Memory B cell (primary cell): ENCODE measurements around the gene PCDH10.

Source experiments
- ATAC-seq: fragments of 150-1000 bp; cut with Tn5 transposase; 2 replicates; pipeline ENCODE4 v1.10.0; 2021; ENCODE audit warnings: low read depth, mild to moderate bottlenecking, moderate library complexity
- DNase-seq, 2 donors: peaks; one replicate each; pipeline ENCODE4 v3.0.0; 2022; ENCODE audit warnings: low spot score in 2 of 2
- H3K27ac Mint-ChIP-seq: one replicate; pipeline ENCODE4 v1.8.0; 2022; ENCODE audit warnings: mild to moderate bottlenecking, moderate library complexity, mixed read lengths
- H3K27me3 Mint-ChIP-seq: one replicate; pipeline ENCODE4 v1.8.0; 2022; ENCODE audit warnings: mixed read lengths
- H3K36me3 Mint-ChIP-seq: one replicate; pipeline ENCODE4 v1.8.0; 2022; ENCODE audit warnings: mild to moderate bottlenecking, mixed read lengths
- H3K4me1 Mint-ChIP-seq: one replicate; pipeline ENCODE4 v1.8.0; 2022; ENCODE audit warnings: mixed read lengths
- H3K4me3 Mint-ChIP-seq: one replicate; pipeline ENCODE4 v1.8.0; 2022; ENCODE audit warnings: mild to moderate bottlenecking, moderate library complexity, mixed read lengths
- H3K9me3 Mint-ChIP-seq: one replicate; pipeline ENCODE4 v1.8.0; 2022; ENCODE audit warnings: mixed read lengths

PCDH10 gene

DNA sequence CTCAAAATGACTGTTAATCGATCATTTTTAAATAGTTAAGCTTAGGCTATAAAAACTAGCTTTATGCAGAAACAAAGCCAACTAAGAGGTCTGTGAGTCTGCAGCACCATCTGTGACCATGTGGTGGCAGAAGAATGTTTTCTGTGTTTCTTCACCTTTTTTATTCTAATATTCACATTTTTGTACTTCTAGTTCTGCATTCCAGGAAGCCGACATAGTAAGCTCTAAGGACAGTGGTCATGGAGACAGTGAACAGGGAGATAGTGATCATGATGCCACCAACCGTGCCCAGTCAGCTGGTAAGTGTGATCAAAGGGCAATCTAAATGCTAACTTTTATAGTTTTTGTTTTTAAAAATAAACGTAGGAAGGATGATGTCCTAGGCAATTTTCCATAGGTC lies 5.6 kb downstream of the PCDH10 start:
- Mint-ChIP-seq H3K27me3 (peaks cover 3% of the 10 kb centered on the region), H3K4me1 (no peaks in the 10 kb centered on the region), H3K27ac (no peak overlapping the region), H3K4me3 (no peak overlapping the region), H3K9me3 (no peaks in the 10 kb centered on the region), H3K36me3 (no peaks in the 10 kb centered on the region)
- no peak for ATAC-seq
- no peak for DNase-seq

DNA sequence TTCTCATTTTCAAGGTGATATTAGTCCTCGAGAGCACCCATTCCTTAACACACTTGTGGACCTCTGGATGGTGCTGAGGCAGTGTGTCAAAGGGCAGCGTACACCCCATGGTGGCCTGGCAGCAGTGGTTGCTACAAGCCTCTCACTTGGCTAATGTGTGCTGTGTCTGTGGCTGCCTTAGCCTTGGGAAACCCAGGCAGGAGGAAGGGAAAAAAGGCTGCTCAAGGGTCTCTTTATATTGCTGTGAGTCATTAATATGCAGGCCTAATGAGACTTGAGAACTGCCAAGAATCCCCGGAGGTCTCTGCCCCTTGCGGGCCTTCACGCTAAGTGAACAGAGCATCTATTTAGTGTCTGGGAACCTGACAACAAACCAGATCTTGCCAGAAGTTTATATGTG lies 7.0 kb downstream of the PCDH10 start:
- H3K36me3 Mint-ChIP-seq, result no peaks in the 10 kb centered on the region
- H3K4me3 Mint-ChIP-seq, result no peak overlapping the region
- H3K4me1 Mint-ChIP-seq, result no peaks in the 10 kb centered on the region
- ATAC-seq, result no peak
- no peak for DNase-seq
- no peak overlapping the region for H3K27ac Mint-ChIP-seq
- no peaks in the 10 kb centered on the region for H3K27me3 Mint-ChIP-seq
- H3K9me3 Mint-ChIP-seq, result no peaks in the 10 kb centered on the region

- H3K27ac Mint-ChIP-seq, result no peak overlapping the region
- no peak overlapping the region for H3K4me3 Mint-ChIP-seq
- H3K36me3 Mint-ChIP-seq, result no peaks in the 10 kb centered on the region
- H3K4me1 Mint-ChIP-seq, result no peaks in the 10 kb centered on the region
- DNase-seq, result no peak
- no peaks in the 10 kb centered on the region for H3K27me3 Mint-ChIP-seq
- no peaks in the 10 kb centered on the region for H3K9me3 Mint-ChIP-seq
- ATAC-seq, result no peak
Observed at GRCh38 chr4:133156556-133156955, 7.5 kb downstream of the PCDH10 start.

- Mint-ChIP-seq H3K4me3 (no peak overlapping the region), H3K9me3 (no peaks in the 10 kb centered on the region), H3K36me3 (no peaks in the 10 kb centered on the region), H3K4me1 (no peaks in the 10 kb centered on the region), H3K27me3 (no peaks in the 10 kb centered on the region), H3K27ac (no peak overlapping the region)
- no peak for DNase-seq
- ATAC-seq, result no peak
Observed at GRCh38 chr4:133157460-133158160, 8.5 kb downstream of the PCDH10 start.

GRCh38 chr4:133160853-133161252 lies 11.8 kb downstream of the PCDH10 start:
- Mint-ChIP-seq H3K27ac (no peak overlapping the region), H3K4me1 (no peaks in the 10 kb centered on the region), H3K4me3 (no peak overlapping the region), H3K9me3 (no peaks in the 10 kb centered on the region), H3K36me3 (no peaks in the 10 kb centered on the region), H3K27me3 (no peaks in the 10 kb centered on the region)
- ATAC-seq (no peak), DNase-seq (no peak)

GRCh38 chr4:133161570-133162295 lies 12.6 kb downstream of the PCDH10 start:
- Mint-ChIP-seq H3K27me3 (no peaks in the 10 kb centered on the region), H3K36me3 (no peaks in the 10 kb centered on the region), H3K27ac (no peak overlapping the region), H3K4me3 (no peak overlapping the region), H3K9me3 (no peaks in the 10 kb centered on the region), H3K4me1 (no peaks in the 10 kb centered on the region)
- DNase-seq (no peak), ATAC-seq (no peak)

DNA sequence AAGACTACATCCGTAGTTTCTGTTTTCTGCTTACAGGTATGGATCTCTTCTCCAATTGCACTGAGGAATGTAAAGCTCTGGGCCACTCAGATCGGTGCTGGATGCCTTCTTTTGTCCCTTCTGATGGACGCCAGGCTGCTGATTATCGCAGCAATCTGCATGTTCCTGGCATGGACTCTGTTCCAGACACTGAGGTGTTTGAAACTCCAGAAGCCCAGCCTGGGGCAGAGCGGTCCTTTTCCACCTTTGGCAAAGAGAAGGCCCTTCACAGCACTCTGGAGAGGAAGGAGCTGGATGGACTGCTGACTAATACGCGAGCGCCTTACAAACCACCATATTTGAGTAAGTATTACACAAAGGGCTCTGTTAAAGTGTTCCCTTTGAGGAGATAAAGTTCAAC lies 13.8 kb downstream of the PCDH10 start:
- no peaks in the 10 kb centered on the region for H3K9me3 Mint-ChIP-seq
- H3K4me3 Mint-ChIP-seq, result no peak overlapping the region
- no peak for ATAC-seq
- no peak for DNase-seq
- H3K27ac Mint-ChIP-seq, result no peak overlapping the region
- H3K27me3 Mint-ChIP-seq, result no peaks in the 10 kb centered on the region
- no peaks in the 10 kb centered on the region for H3K4me1 Mint-ChIP-seq
- no peaks in the 10 kb centered on the region for H3K36me3 Mint-ChIP-seq

- Mint-ChIP-seq H3K36me3 (no peaks in the 10 kb centered on the region), H3K27me3 (no peaks in the 10 kb centered on the region), H3K4me3 (no peak overlapping the region), H3K27ac (no peak overlapping the region), H3K4me1 (no peaks in the 10 kb centered on the region), H3K9me3 (peaks cover 2% of the 10 kb centered on the region)
- no peak for ATAC-seq
- DNase-seq, result no peak
Observed at GRCh38 chr4:133178956-133179355, 29.9 kb downstream of the PCDH10 start.

DNA sequence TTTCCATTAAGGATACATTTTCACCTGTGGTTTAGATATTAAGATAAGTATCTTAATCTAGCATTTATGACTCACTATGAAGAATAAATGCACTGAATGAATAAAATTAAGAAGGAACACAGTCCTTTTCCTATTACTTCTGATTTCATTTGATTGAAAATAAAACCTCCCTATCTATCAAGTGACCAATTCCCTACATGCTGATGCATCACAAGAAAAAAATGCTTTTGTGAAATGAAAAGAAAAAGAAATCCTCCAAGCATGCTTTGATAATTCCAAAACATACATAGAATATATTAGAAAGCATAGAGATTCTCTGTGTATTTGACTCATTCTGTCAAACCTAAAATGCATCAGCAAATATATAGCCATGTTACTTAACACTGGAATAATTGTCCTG lies 37.1 kb downstream of the PCDH10 start:
- DNase-seq, result no peak
- no peaks in the 10 kb centered on the region for H3K36me3 Mint-ChIP-seq
- ATAC-seq, result no peak
- H3K4me1 Mint-ChIP-seq, result no peaks in the 10 kb centered on the region
- no peaks in the 10 kb centered on the region for H3K9me3 Mint-ChIP-seq
- H3K4me3 Mint-ChIP-seq, result no peak overlapping the region
- H3K27me3 Mint-ChIP-seq, result no peaks in the 10 kb centered on the region
- H3K27ac Mint-ChIP-seq, result no peak overlapping the region

- Mint-ChIP-seq H3K9me3 (no peaks in the 10 kb centered on the region), H3K4me3 (no peak overlapping the region), H3K27ac (no peak overlapping the region), H3K27me3 (no peaks in the 10 kb centered on the region), H3K36me3 (no peaks in the 10 kb centered on the region), H3K4me1 (no peaks in the 10 kb centered on the region)
- no peak for DNase-seq
- ATAC-seq, result no peak
Observed at GRCh38 chr4:133186845-133187244, 37.8 kb downstream of the PCDH10 start.

- Mint-ChIP-seq H3K27me3 (no peaks in the 10 kb centered on the region), H3K27ac (no peak overlapping the region), H3K36me3 (no peaks in the 10 kb centered on the region), H3K9me3 (no peaks in the 10 kb centered on the region), H3K4me1 (no peaks in the 10 kb centered on the region), H3K4me3 (no peak overlapping the region)
- ATAC-seq, result no peak
- DNase-seq, result no peak
Observed at GRCh38 chr4:133188433-133189146, 39.5 kb downstream of the PCDH10 start.

DNA sequence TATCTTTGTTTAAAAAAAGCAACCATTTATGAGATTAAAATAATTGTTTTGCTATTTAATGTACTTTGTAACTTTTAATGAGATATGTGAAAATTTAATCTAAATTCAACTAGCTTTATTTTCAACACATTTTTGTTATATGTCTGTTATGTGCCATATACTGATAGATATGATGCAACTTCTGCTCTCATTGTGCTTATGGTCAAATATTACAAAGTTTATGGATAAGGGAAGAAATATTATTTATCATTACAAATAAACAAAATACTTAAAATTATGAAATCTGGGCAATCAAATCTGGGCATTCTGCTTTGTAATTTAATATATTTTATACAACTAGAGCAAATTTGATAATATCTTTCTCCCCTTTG lies 40.0 kb downstream of the PCDH10 start:
- Mint-ChIP-seq H3K36me3 (no peaks in the 10 kb centered on the region), H3K9me3 (no peaks in the 10 kb centered on the region), H3K4me1 (no peaks in the 10 kb centered on the region), H3K4me3 (no peak overlapping the region), H3K27me3 (no peaks in the 10 kb centered on the region), H3K27ac (no peak overlapping the region)
- ATAC-seq (no peak), DNase-seq (no peak)

DNA sequence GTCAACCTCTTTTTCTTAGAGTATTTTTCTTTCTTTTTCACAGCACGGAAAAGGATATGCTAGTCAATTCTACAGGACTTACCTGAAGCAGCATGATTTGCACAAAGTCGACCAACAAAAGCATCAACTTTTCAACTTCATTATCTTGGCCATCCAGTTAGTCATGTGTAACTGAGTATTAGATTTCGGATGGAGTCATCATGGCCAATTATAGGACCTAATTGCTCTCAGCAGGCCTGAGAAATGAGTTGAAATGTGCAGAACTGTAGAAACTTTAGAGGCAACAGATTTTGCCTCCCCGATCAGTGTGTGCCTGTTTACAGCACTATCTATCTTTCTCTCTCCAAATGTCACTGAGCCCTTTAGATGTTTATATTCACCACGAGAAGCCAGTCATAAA lies 41.0 kb downstream of the PCDH10 start:
- Mint-ChIP-seq H3K36me3 (no peaks in the 10 kb centered on the region), H3K4me1 (no peaks in the 10 kb centered on the region), H3K27ac (no peak overlapping the region), H3K9me3 (no peaks in the 10 kb centered on the region), H3K4me3 (no peak overlapping the region), H3K27me3 (no peaks in the 10 kb centered on the region)
- no peak for ATAC-seq
- DNase-seq, result no peak

- Mint-ChIP-seq H3K9me3 (peaks cover 2% of the 10 kb centered on the region), H3K4me1 (no peaks in the 10 kb centered on the region), H3K4me3 (no peak overlapping the region), H3K27ac (no peak overlapping the region), H3K27me3 (no peaks in the 10 kb centered on the region), H3K36me3 (no peaks in the 10 kb centered on the region)
- ATAC-seq (no peak), DNase-seq (no peak)
Observed at GRCh38 chr4:133208694-133209285, 59.7 kb downstream of the PCDH10 start.
